ENCODE data around the gene SYNDIG1.
"Not testable (repeated sequence)": the region's sequence is repeated elsewhere in the genome, so short reads cannot be mapped to it uniquely, and the experiment has no call there.

SYNDIG1 gene

DNA sequence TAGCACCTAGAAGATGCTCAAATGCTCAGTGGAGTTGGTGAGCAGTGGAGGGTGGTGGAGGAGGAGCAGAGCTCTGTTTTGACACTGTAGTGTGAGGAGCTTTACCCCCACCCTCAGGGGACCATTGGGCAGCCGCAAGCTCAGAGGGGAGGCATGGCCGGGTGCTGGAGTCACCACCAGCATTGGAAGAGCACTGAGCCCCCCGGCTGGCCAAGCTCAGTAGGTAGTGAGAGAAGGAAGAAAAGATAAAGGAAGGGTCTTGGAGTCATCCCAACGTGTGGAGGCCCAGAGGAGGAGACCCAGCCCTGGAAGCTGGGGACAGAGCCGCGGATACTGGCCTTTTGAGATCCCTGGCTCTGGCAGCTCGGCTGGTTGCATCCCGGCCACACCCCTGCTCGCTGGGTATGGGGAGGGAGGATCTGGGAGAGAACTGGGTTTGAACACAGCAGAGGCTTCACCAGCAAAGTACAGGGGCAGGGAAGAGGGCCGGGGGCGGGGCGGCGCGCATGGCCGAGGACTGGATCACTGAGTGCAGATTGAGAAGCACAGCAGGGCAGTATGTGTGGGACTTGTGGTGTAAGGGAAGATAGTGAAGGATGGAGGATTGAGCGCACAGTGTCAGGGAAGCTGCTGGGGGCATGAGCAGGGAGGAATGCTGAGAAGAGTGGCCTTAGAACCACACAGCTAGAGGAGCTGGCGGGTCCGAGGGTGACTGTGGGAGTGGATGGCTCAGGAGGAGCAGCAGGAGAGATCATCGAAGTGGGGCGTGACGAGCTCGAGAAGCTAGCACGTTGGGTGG lies 24.4 kb downstream of the SYNDIG1 start:
- no peak for DNase-seq

DNA sequence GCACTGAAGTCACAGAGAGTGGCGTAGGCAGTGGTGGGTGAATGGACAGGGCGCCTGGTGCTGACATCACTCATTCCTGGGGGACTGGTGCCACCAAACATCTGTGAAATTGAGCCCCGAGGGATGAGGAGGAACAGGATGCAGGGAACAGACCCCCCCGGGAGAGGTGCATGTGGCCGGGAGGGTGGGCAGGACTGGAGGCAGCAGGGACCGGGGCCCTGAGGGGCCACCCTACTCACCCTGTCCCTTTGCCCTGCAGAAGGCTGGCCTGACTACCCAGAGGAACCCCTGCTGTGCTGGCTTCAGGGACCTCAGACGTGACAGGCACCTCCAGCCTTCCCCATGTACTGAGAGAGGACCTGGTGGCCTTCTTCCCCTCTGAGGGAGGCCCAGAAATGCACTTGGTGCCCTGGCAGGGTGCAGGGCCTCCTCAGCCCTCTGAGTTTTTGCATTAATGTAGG lies 25.1 kb downstream of the SYNDIG1 start:
- DNase-seq: no peak

DNA sequence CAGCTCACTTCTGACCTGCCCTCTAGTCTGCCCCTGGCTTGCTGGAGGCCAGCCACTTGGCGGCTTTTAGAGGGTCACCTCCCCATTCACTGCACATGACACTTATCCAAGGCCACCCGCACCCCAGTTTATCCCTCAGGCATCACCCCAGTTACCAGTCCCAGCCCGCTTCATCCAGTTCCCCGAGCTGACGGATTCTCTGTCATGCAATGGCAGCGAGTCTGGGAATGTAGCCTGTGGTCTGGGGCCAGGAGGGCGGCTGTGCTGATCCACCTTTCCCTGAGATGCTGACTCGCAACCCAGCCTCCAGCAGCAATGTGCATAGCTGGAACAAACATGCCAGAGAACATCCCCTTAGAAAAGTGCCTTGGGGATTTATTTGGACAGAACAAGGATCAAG lies 25.8 kb downstream of the SYNDIG1 start:
- no peak for DNase-seq

DNA sequence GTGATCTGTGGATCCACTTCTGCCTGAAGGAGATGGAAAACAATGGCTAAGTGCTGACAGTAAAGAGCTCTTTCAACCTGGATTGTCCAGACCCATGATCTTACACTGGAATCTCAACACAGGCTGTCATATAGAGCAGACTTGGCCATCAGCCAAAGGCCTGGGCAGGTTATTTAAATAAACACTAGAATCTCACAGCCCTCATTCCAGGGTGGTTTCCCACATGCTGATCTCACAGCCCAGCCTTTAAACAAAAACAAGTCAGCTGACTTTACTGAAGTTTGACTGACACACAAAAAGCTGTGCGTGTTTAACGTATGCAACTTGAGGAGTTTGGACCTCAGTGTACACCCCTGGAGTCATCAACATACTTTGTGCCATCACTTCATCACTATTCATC lies 28.4 kb downstream of the SYNDIG1 start:
- no peak for DNase-seq

DNA sequence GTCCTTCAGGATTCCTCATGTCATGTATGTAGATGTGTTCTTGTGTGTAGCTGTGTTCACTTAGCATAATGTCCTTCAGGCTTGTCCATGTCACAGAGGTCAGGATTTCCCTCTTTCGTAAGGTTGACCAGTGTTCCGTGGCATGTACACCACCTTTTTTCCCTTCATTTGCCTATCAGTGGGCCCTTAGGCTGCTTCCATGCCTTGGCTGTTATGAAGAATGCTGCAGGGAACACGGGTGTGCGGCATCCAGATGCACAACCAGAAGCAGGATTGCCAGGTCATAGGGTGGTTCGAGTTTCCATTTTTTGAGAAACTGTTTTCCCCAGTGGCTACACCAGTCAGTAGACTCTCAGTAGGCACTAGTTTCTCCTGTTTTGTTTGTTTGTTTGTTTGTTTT lies 29.2 kb downstream of the SYNDIG1 start:
- DNase-seq: no peak

DNA sequence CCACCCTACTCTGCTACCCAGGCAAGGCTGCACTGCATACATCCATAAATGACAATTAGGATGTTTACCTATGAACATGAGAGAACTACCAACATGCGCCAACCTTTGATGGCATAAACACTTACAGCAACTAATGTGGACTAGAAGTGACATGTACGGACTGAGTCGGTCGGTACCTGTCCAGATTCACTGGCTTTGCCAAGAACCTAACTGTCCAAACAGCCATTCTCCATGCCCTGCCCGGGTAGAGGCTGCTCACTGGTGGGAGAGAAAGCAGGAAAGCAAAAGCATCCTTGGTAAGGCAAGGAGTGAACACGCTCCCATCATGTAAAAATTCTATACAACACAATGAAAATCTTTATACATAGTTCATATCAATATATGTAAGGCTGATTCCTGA lies 30.0 kb downstream of the SYNDIG1 start:
- DNase-seq: no peak

DNA sequence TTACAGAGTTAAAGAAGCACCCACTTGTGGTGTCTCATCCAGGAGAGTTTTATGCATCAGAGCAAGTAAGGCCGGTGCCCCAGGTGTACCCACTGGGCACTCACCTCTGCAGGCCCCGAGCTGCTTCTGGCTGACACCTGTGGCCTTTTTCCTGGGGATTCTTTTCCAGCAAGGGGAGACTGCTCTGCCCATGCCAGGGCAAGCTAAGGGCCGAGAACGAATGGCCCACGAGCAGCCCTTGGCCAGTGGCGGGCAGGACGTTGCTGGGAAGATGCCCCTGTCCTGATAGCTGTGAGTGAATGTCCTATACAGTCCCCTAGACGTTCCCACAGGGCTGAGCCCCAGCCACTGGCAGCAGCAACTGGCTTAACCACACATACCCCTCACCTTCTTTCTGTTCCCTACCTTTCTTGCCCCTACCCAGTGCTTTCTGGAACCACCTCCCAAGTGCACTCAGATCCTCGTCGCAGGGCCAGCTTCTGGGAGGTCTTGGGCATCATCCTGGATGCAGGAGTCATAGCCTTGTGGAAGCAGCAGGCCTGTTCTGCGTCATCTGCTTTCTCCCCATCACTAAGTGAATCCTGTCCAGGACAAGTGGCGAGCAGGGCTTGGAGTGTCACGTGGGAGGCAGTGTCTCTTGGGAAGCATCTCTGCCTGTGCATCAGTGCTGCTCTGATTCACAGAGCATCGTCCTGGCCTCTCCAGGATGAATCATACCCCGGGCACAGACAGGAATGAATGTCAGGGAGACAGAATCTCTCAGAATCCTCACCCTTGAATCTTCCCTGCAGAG lies 32.5 kb downstream of the SYNDIG1 start:
- DNase-seq: no peak

DNA sequence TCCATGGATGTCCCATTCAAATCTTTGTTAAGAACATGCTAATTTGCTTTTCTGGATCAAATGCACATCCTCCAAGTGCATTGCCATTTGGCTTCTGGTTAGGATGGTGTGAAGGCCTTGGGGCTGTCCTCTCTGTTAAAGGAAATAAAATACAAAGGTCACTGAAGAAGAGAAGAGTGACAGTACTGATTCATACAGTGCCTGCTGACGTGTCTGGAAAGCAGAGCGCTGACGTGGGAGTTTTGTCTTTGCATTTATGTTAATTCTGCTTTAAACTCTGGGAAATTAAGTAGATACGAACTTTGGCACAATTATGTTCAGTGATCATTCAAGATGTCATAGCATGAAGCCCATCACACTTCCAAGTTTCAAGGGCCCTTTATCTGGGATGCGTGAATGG lies 33.2 kb downstream of the SYNDIG1 start:
- DNase-seq: no peak

DNA sequence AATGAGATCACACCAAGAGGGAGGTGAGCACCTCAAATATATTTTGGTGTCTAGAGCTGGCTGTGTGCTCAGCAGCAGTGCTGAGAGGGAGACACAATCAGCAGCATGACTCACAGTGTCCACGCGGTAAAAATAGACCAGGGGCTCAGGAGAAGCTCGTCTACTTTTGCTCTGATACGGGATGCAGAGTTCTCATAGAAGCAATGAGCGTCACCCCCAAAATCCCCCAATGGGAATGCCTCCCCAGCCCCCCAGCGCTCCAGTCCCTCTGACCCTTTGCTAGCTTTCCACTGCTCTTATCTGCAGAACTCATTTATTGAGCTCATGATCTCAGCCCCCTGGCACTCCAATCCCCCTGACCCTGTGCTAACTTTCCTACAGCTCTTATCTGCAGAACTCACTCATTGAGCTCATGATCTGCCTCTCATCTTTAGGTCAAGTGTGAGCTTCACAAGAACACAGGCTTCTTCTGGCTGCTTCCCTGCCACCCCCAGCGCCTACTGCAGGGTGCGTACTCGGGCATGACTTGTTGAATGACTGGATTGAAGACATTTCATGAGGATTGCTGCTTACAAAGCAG lies 34.0 kb downstream of the SYNDIG1 start:
- no peak for DNase-seq

DNA sequence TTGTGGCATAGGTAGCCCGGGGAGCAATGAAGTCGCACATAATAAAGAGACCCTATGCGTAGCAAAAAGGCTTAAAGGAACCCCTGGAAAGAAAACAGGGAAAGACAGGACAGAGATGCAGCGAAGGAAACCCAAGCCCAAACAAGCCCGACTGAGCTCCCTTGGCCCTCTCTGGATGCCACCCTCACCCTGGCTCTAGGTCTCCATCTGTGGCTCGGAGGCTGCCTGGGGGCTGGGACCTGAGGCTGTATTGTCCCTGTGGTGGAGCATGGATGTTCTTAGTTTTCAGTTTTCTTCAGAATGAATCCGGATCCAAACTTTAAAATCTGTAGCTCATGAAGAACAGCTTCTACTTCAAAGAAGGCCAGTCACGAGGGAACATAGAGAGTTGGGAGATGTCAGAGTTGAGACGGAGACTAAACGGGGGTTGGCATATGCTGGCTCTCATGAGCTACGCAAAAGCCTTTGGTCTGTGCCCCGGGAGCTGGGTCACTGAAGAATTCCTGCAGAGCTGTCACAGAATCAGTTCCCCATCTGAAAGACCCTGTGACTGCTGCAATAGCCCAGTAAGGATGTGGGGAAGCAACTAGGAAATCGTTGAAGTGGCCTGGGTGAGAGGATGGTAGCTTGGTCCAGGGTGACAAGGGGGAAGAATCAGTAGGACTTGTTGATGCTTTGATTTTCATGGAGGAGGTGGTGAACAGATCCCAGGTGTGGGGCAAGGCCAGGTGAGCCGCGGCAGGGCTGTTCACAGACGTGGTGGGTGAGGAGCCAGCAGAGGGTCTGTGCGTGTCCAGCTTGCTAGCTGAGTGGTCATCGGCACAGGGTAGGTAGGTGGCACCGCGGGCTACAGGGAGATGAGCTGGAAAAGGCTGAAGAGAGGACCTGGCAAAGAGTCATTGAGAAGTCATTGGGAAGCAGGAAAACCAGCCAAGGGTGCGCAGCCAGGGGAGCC lies 35.2 kb downstream of the SYNDIG1 start:
- DNase-seq: no peak

DNA sequence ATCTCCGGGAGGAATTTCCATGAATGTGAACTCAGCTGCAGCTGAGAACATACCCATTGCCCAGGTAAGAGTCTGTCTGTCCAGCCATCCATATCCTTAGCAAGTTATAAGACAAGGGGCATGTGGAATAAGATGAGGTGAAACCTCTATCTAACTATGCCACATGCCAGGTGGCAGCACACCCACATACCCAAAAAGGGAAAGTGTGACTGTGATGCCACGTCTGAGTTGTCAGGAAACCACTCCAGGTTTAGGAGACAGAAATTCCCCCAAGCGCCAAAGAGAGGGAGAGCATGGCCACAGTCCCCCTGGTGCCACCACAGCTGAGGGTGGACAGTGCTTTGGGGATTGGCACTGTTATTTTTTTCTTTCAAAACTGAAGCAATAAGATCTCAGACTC lies 36.7 kb downstream of the SYNDIG1 start:
- DNase-seq: no peak

DNA sequence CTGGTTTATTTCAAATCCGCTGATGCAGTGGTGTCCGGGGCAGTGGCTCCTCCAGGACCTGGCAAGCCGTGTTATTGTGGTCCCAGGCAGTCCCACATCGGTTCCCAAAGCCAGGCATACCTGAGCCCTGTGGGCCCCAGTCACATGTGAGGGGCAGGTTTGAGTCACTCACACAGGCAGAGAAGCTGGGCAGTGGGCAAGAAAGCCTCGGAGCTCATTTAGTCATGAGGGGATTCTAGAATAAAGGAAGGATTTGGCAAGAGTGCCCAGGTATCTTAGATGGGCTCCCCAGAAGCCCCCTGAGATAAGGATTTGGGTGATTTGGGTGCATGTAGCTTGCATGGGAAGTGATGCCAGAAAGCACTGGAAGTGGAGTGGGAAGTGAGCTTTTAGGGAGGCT lies 37.3 kb downstream of the SYNDIG1 start:
- DNase-seq: no peak

DNA sequence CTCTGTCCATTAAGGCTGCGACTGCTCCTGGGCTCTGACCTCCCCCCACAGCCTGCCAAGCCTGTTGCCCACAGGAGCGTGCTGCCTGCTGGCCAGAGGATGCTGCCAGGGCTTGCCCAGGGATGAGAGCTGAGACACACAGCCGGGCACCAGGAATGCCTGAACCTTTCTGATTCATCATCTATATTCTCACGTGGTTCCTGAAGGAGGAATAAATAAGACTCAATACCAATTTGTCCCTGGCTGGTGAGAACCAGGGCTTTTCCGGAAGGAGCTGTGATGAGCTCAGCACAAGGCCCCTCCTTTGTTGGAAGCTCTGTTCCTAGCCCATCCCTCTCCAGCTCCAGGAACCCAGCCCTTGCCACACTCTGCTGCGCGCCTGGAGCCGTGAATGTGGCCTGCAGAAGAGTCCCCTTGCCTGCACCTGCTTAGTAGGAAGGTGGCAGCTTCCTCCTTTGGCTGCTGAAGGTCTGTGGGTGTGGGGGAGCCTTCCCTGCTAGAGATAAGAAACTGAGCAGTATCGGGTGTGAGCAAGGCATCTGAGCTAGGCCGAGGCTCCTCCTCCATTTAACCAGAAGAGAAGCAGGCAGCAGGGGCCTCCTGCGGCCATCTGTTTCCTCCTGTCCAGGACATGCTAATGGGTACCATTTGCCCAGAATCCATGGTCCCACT lies 37.9 kb downstream of the SYNDIG1 start:
- DNase-seq: no peak

DNA sequence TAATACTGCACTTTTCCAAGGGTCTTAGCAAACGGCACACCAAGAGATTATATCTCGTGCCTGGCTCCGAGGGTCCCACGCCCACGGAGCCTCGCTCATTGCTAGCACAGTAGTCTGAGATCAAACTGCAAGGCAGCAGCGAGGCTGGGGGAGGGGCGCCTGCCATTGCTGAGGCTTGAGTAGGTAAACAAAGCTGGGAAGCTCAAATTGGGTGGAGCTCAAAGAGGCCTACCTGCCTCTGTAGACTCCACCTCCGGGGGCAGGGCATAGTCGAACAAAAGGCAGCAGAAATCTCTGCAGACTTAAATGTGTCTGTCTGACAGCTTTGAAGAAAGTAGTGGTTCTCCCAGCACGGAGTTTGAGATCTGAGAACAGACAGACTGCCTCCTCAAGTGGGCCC lies 43.0 kb downstream of the SYNDIG1 start:
- DNase-seq: not testable (repeated sequence)

DNA sequence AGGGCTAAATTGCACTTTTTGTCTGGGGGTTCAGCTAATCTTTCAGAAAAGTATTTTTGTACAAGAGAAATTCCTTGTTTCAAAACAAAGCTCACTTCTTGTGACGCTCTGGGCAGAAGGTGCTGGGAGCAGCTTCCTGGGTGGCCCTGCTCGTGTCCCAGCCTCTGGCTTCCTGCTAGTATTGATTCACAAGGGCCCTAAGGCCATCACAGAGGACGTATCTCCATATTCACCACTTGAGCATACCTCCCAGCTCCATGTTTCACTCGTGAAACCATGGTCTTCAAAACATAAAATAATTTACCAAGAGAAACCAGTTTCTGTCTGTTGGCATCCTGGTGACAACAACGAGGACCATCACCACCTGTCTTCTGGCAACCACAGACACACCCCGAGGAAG lies 49.1 kb downstream of the SYNDIG1 start:
- no peak for DNase-seq

DNA sequence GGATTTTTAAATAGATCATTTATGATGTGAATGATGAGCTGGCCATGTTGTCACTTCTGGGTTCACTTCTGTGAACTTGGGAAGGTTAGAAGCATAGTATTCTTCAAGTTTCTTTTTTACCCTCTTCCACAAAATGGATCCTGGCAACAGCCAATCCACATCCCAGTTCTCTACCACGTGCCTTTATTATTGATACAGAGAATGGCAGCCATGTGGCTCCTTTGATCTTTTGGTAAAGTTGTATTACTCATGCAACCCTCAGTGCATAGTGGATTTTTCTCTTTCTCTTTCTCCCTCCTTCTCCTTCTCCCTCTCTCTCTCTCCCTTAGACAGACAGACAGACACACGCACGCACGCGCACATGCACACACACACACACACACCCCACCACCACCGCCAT lies 50.0 kb downstream of the SYNDIG1 start:
- DNase-seq: no peak

DNA sequence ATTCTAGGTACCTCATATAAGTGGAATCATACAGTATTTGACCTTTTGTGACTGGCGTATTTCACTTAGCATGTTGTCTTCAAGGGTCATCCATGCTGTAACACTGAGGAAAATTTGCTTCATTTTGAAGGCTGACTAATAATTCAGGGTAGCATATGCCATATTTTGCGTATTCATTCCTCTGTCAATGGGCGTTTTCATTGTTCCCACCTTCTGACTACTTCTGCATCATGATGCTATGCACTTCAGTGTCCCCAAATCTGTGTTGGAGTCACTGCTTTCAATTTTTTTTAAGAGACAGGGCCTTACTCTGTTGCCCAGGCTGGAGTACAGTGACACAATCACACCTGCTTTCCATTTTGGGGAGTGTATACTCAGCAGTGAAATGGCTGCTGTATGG lies 51.6 kb downstream of the SYNDIG1 start:
- DNase-seq: no peak

DNA sequence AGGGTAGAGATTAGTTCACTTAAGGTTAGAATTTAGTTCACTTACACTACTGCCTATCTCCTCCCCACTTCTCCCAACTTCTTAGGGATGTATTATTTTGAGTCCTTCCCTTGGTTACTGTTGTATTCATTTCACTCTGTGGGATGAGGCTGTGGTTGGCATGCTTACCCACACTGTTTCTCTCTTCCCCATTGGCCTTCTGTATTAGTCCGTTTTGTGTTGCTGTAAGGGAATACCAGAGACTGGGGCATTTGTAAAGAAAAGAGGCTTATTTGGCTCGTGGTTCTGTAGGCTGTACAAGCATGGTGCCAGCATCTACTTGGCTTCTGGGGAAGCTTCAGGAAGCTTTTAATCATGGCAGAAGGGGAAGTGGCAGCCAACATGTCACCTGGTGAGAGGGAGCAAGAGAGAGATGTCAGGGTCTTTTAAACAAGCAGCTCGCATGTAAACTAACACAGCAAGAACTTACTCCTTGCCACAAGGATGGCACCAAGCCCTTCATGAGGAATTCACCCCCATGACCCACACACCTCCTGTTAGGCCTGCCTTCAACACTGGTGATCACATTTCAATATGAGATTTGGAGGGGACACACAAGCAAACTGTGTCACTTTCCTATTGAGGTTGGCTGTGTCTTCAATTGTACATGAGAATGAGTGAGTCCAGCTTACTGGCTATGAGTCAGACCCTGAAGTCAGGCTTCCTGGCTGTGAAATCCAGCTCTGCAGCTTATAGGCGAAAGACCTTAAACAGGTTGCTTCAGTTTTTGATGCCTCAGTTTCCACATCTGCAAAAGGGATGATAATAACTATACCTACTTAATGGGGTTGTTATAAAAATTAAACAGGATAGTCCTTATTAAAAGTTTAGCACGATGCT lies 53.3 kb downstream of the SYNDIG1 start:
- no peak for DNase-seq

DNA sequence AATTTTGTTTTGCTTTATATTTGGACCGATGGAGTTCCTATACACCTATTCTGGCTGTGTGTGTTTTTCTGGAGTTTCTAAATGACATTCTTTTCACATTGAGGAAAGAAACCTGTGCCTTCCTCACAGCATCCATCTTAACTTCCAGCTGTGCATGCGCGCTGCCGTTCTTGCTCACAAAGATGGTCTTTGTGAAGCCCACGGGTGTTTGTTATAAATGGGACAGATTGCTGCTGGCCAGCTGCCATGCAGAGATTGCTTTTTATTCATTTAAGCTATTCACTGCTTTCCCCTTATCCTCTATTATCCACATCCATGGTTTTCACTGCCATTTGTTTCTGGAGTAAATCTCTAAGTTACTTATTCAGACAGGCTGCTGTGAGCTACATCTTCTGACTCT lies 54.2 kb downstream of the SYNDIG1 start:
- no peak for DNase-seq

DNA sequence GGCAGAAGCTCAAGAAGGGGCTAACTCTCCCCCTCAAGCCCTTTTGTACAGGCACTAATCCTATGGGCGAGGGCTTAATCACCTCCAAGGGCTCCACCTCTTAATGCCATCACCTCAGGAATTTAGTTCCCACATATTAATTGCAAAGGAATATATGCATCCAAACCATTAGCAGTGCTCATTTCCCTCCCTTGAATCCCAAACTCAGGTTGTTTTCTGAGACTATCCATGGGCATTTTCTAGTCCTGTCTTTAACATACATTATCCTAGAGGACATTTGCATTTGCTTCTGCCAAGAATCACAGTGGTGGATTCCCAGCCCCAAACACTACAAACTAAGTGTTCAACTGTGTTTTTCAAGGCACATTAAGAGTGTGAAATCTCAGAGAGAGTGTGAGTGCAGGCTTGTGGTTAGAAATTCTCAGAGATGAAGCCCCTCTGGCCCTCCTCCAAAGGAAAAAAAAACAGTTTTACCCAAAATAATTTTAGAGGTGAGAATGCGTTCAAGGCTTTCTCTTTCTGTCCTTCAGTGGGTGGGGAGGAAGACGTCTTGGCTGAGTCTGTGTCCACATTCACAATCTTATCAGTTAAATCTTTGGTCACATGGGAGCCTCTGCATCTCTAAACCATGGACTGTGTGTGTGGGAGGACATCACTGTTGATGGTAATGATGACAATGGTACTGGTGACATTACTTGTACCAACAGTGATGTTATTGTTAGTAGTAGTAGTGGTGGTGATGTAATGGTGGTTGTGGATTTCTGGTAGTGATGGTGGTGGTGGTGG lies 59.3 kb downstream of the SYNDIG1 start:
- DNase-seq: no peak

All from NCI-H774 (cell line).